Activated T-helper 17 cell treated with anti-CD3 and anti-CD28 coated beads, Interleukin-2, amount 50 U/mL, for 72 hours (primary cell): ENCODE data around the gene TXNIP. TPM values are rescaled to one million over a fixed set of nuclear protein-coding genes. Genes with fewer than 3 reads are reported as not detected.

ENCODE experiments used
- ATAC-seq: fragments of 150-1000 bp; cut with Tn5 transposase; replicated peaks from 2 replicates; pipeline ENCODE4 v1.10.0; 2021; ENCODE audit warnings: mild to moderate bottlenecking, moderate library complexity
- H3K27ac Mint-ChIP-seq: one replicate; pipeline ENCODE4 v1.8.0; 2022; ENCODE audit warnings: mixed read lengths
- H3K27me3 Mint-ChIP-seq: one replicate; pipeline ENCODE4 v1.8.0; 2022; ENCODE audit warnings: mixed read lengths
- H3K36me3 Mint-ChIP-seq: one replicate; pipeline ENCODE4 v1.8.0; 2022; ENCODE audit warnings: low read depth, mild to moderate bottlenecking, mixed read lengths
- H3K4me1 Mint-ChIP-seq: one replicate; pipeline ENCODE4 v1.8.0; 2022; ENCODE audit warnings: mixed read lengths
- H3K4me3 Mint-ChIP-seq: one replicate; pipeline ENCODE4 v1.8.0; 2022; ENCODE audit warnings: mild to moderate bottlenecking, mixed read lengths
- H3K9me3 Mint-ChIP-seq: one replicate; pipeline ENCODE4 v1.8.0; 2022; ENCODE audit warnings: mixed read lengths
- total RNA-seq, 2 donors: library from RNA; stranded (reverse); gene quantifications; one replicate each; pipeline ENCODE4 v1.2.3, GENCODE V29; 2022

The TXNIP gene
- total RNA-seq, 2 donors from 2014 or later, result 74.2 to 269 TPM

- Mint-ChIP-seq H3K4me1 (peaks cover 56% of the 10 kb centered on the region), H3K36me3 (no peaks in the 10 kb centered on the region), H3K27me3 (no peaks in the 10 kb centered on the region), H3K9me3 (no peaks in the 10 kb centered on the region), H3K4me3 (no peak overlapping the region), H3K27ac (no peak overlapping the region)
- ATAC-seq, result peak; percentile 40
Measured at GRCh38 chr1:145983960-145984830, 12.2 kb downstream of the TXNIP start.

GRCh38 chr1:145983206-145983675 is 13.1 kb downstream of the TXNIP start:
- peaks cover 2% of the 10 kb centered on the region for H3K36me3 Mint-ChIP-seq
- H3K4me3 Mint-ChIP-seq, result no peak overlapping the region
- H3K4me1 Mint-ChIP-seq, result peaks cover 51% of the 10 kb centered on the region
- no peak for ATAC-seq
- H3K27me3 Mint-ChIP-seq, result no peaks in the 10 kb centered on the region
- H3K27ac Mint-ChIP-seq, result no peak overlapping the region
- H3K9me3 Mint-ChIP-seq, result no peaks in the 10 kb centered on the region

- no peaks in the 10 kb centered on the region for H3K27me3 Mint-ChIP-seq
Measured at GRCh38 chr1:145982010-145982723, 14.2 kb downstream of the TXNIP start.

GRCh38 chr1:145980457-145980994 is 15.9 kb downstream of the TXNIP start:
- H3K4me3 Mint-ChIP-seq, result no peak overlapping the region
- peaks cover 38% of the 10 kb centered on the region for H3K4me1 Mint-ChIP-seq
- H3K9me3 Mint-ChIP-seq, result no peaks in the 10 kb centered on the region
- H3K27me3 Mint-ChIP-seq, result no peaks in the 10 kb centered on the region
- peaks cover 13% of the 10 kb centered on the region for H3K36me3 Mint-ChIP-seq
- H3K27ac Mint-ChIP-seq, result no peak overlapping the region
- ATAC-seq, result no peak

More at GRCh38 chr1:145982010-145982723, 14.2 kb downstream of the TXNIP start:
- H3K4me3 Mint-ChIP-seq, result no peak overlapping the region
- H3K9me3 Mint-ChIP-seq, result no peaks in the 10 kb centered on the region
- peaks cover 44% of the 10 kb centered on the region for H3K4me1 Mint-ChIP-seq
- no peak for ATAC-seq
- H3K36me3 Mint-ChIP-seq, result peaks cover 13% of the 10 kb centered on the region
- no peak overlapping the region for H3K27ac Mint-ChIP-seq

GRCh38 chr1:145979746-145980456 is 16.5 kb downstream of the TXNIP start:
- Mint-ChIP-seq H3K9me3 (no peaks in the 10 kb centered on the region), H3K27ac (no peak overlapping the region), H3K4me3 (no peak overlapping the region), H3K36me3 (peaks cover 13% of the 10 kb centered on the region), H3K27me3 (no peaks in the 10 kb centered on the region), H3K4me1 (peaks cover 32% of the 10 kb centered on the region)
- peak; percentile 16 for ATAC-seq

- H3K9me3 Mint-ChIP-seq, result no peaks in the 10 kb centered on the region
- no peak overlapping the region for H3K4me3 Mint-ChIP-seq
- peak; percentile 91 for ATAC-seq
- H3K27me3 Mint-ChIP-seq, result no peaks in the 10 kb centered on the region
- peaks cover 13% of the 10 kb centered on the region for H3K36me3 Mint-ChIP-seq
- H3K4me1 Mint-ChIP-seq, result peaks cover 24% of the 10 kb centered on the region
- no peak overlapping the region for H3K27ac Mint-ChIP-seq
Measured at GRCh38 chr1:145978854-145979745, 17.3 kb downstream of the TXNIP start.

- Mint-ChIP-seq H3K36me3 (peaks cover 13% of the 10 kb centered on the region), H3K27me3 (no peaks in the 10 kb centered on the region), H3K9me3 (no peaks in the 10 kb centered on the region), H3K4me3 (no peak overlapping the region), H3K4me1 (peaks cover 17% of the 10 kb centered on the region), H3K27ac (no peak overlapping the region)
- ATAC-seq, result no peak
Measured at GRCh38 chr1:145978471-145978853, 17.9 kb downstream of the TXNIP start.

GRCh38 chr1:145977486-145978470 is 18.6 kb downstream of the TXNIP start:
- ATAC-seq, result peak; percentile 26
- H3K27ac Mint-ChIP-seq, result no peak overlapping the region
- H3K36me3 Mint-ChIP-seq, result peaks cover 13% of the 10 kb centered on the region
- no peak overlapping the region for H3K4me3 Mint-ChIP-seq
- H3K27me3 Mint-ChIP-seq, result no peaks in the 10 kb centered on the region
- peaks cover 10% of the 10 kb centered on the region for H3K4me1 Mint-ChIP-seq
- H3K9me3 Mint-ChIP-seq, result no peaks in the 10 kb centered on the region

- no peak overlapping the region for H3K27ac Mint-ChIP-seq
- no peaks in the 10 kb centered on the region for H3K9me3 Mint-ChIP-seq
- no peaks in the 10 kb centered on the region for H3K27me3 Mint-ChIP-seq
- H3K4me1 Mint-ChIP-seq, result peaks cover 3% of the 10 kb centered on the region
- ATAC-seq, result no peak
- H3K36me3 Mint-ChIP-seq, result peaks cover 13% of the 10 kb centered on the region
- no peak overlapping the region for H3K4me3 Mint-ChIP-seq
Measured at GRCh38 chr1:145977016-145977415, 19.4 kb downstream of the TXNIP start.

- H3K4me1 Mint-ChIP-seq, result no peaks in the 10 kb centered on the region
- H3K36me3 Mint-ChIP-seq, result peaks cover 13% of the 10 kb centered on the region
- H3K9me3 Mint-ChIP-seq, result no peaks in the 10 kb centered on the region
- H3K27ac Mint-ChIP-seq, result peak overlapping the region; percentile 14
- no peaks in the 10 kb centered on the region for H3K27me3 Mint-ChIP-seq
- ATAC-seq, result no peak
- no peak overlapping the region for H3K4me3 Mint-ChIP-seq
Measured at GRCh38 chr1:145975216-145975615, 21.2 kb downstream of the TXNIP start.

GRCh38 chr1:145974721-145975120 is 21.7 kb downstream of the TXNIP start:
- H3K36me3 Mint-ChIP-seq, result peaks cover 13% of the 10 kb centered on the region
- no peaks in the 10 kb centered on the region for H3K4me1 Mint-ChIP-seq
- no peaks in the 10 kb centered on the region for H3K27me3 Mint-ChIP-seq
- peak overlapping the region; percentile 14 for H3K27ac Mint-ChIP-seq
- no peak overlapping the region for H3K4me3 Mint-ChIP-seq
- no peaks in the 10 kb centered on the region for H3K9me3 Mint-ChIP-seq
- no peak for ATAC-seq

- no peak overlapping the region for H3K27ac Mint-ChIP-seq
- no peaks in the 10 kb centered on the region for H3K9me3 Mint-ChIP-seq
- H3K4me3 Mint-ChIP-seq, result no peak overlapping the region
- H3K27me3 Mint-ChIP-seq, result no peaks in the 10 kb centered on the region
- ATAC-seq, result no peak
- peaks cover 6% of the 10 kb centered on the region for H3K36me3 Mint-ChIP-seq
- no peaks in the 10 kb centered on the region for H3K4me1 Mint-ChIP-seq
Measured at GRCh38 chr1:145972580-145972979, 23.8 kb downstream of the TXNIP start.
